HG02870 (cell line): ENCODE results near the gene GMCL2.

ENCODE experiments used
- ATAC-seq: cut with Tn5 transposase; IDR thresholded peaks from one replicate; pipeline ENCODE4 v1.9.1; 2021; ENCODE audit warnings: mild to moderate bottlenecking, moderate library complexity; ENCODE audit not compliant: unreplicated experiment

GMCL2 gene

DNA sequence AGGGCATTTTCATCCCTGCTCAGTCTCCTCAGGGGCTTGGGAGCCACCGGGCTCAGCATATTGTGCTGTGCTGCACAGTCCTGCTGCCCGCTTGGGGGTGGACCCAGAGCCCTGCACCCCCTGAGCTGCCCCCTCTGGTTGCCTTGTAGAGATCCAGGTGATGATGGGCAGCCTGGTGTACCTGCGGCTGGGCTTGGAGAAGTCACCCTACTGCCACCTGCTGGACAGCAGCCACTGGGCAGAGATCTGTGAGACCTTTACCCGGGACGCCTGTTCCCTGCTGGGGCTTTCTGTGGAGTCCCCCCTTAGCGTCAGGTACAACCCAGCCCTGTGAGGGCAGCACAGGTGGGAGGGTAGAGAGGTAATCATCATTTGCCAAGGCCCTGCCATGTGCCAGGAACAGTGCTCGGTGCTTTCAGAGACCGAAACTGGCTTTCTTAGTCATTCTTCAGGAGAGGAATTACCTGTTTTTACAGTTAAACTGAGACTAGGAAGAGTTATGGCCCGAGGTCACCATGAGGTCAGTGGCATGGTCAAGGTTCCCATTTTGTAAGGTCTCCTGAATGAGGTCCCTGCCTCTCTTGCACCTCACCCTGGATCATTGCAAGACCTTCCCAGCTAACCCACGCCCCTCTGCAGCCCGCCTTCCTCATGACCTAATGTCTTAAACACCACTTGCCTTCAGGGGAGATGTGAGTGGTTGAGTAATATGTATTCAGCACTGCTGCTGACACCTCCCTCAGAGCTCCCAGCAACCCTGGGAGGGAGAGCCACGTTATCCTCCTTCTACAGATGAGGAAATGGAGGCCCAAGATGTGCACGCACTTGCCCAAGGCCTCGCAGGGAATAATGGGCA lies 41.0 kb downstream of the GMCL2 start:
- ATAC-seq = no peak

DNA sequence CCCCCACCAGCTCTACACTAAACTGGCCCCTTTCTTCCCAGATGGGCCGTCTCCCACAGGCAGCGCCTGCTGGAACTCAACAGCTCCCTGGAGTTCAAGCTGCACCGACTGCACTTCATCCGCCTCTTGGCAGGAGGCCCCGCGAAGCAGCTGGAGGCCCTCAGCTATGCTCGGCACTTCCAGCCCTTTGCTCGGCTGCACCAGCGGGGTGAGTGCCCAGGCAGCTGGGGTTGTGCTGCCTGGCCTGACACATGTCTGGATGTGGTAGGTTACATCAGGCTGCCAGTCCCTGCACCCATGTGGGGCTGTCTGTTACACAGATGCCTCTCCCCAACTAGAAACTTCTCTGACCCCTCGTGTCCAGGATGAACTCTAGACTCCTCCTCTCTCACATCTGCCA lies 43.3 kb downstream of the GMCL2 start:
- no peak for ATAC-seq

DNA sequence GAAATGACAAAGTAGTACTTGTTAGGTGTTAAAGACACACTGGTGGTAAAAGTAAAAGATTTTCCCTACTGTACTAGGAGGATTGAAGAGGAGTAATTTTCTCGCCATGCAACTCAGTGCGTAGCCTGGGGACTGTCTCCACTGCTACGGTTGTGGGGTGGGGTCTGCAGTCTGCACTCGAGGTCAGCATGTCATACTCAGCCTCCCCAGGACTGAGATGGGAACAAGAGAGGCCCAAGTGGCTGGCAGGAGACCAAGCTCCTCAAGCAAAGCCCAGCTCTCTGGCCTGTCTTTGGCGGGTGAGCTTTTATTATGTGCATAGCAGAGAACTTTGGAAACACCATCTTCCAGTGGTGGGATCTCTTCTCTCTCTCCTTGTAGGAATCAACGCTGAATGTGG lies 43.9 kb downstream of the GMCL2 start:
- no peak for ATAC-seq

DNA sequence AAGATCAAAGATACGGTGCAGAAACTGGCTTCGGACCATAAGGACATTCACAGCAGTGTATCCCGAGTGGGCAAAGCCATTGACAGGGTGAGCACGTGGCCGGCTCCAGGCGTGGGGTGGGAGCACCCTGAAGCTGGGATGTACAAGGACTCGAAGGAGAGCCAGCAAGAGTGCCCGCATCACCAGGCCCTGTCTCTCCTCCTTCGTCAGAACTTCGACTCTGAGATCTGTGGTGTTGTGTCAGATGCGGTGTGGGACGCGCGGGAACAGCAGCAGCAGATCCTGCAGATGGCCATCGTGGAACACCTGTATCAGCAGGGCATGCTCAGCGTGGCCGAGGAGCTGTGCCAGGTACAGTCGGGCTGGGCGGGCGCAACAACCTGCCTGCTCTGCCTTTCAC lies 44.5 kb downstream of the GMCL2 start:
- ATAC-seq = no peak

DNA sequence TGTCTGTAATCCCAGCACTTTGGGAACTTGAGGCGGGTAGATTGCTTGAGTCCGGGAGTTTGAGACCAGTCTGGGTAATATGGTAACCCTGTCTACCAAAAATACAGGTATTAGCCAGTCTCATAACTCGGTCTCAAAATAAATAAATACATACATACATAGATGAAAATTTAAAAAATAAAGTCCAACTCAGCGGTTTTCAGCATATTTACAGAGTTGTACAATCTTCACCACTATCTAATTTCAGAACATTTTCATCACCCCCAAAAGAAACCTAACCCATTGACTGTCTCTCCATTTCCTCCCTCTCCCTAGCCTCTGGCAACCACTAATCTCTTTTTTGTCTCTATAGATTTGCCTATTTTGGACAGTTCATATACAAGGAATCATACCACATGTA lies 45.6 kb downstream of the GMCL2 start:
- ATAC-seq = no peak

DNA sequence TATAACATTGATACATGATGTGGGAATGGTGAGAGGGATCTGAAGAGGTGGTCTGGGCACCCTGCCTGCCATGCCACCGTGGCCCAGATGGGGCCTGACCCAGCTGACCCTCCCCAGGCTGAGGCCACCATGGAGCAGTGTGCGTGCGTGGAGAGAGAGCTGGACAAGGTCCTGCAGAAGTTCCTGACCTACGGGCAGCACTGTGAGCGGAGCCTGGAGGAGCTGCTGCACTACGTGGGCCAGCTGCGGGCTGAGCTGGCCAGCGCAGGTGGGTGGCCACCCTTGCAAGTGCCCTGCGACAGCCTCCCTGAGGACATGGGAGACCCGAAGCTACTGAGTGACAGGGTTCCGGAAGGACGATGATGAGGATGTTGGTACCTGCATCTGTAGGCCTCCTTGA lies 49.2 kb downstream of the GMCL2 start:
- no peak for ATAC-seq

DNA sequence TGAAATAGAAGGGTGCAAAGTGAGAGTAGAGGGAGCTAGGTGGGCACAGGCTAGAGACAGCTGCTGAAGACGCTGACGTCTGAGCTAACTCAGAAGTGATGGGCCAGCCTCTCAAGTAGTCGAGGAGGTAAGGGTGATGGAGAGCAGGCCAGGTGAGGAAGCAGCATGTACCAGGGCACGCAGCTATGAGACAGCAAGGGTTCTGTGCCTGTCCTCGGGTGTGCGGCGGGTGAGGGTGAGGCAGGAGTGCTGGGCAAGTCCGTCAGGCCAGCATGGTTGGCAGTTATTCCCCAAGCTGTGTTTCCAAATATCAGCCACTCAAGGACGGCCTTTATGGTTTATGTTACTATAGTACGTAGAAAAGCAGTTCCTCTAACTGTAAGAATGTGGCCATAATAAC lies 50.2 kb downstream of the GMCL2 start:
- ATAC-seq = no peak
